Measurements from ENCODE around the gene CDH15. TPM values are rescaled to one million over a fixed set of nuclear protein-coding genes. Genes with fewer than 3 reads are reported as not detected.

Gene CDH15
- total and polyA plus RNA-seq, 2 of the 13 experiments (the other 11 are each of a cell fraction or from before 2014, with no cell fraction given), result 0.74 to 2.2 TPM

- TF ChIP-seq HIC2 (CRISPR knock-in tag; IDR thresholded peaks at IDR 0.05; ENCODE audit: low read depth) (no peak), CHD2 (IDR thresholded peaks at IDR 0.05; ENCODE audit: low read depth, low read length) (no peak), ARNT (IDR thresholded peaks at IDR 0.05) (no peak), ZFP82 (CRISPR knock-in tag; IDR thresholded peaks at IDR 0.05; ENCODE audit: borderline replicate concordance) (no peak), ZSCAN20 (CRISPR knock-in tag; IDR thresholded peaks at IDR 0.05; ENCODE audit: borderline replicate concordance) (peak; percentile 92; the same call in 1 of the 2 replicates), WIZ (CRISPR knock-in tag; IDR thresholded peaks at IDR 0.05) (no peak), ZFP36L1 (CRISPR knock-in tag; IDR thresholded peaks at IDR 0.05) (peak; percentile 83; the same call in 1 of the 2 replicates), TSC22D2 (CRISPR knock-in tag; IDR thresholded peaks at IDR 0.05; ENCODE audit: borderline replicate concordance) (no peak), ZBTB26 (CRISPR knock-in tag; IDR thresholded peaks at IDR 0.05; ENCODE audit: borderline replicate concordance) (peak; percentile 86), ZSCAN30 (CRISPR knock-in tag; IDR thresholded peaks at IDR 0.05) (no peak), TBX3 (IDR thresholded peaks at IDR 0.05; ENCODE audit: borderline replicate concordance) (no peak), SETDB1 (CRISPR knock-in tag; IDR thresholded peaks at IDR 0.05; ENCODE audit: borderline replicate concordance) (no peak), SIX4 (CRISPR knock-in tag; IDR thresholded peaks at IDR 0.05) (peak; percentile 25; the same call in 1 of the 2 replicates), TRIM24 (CRISPR knock-in tag; IDR thresholded peaks at IDR 0.05) (no peak), ZC3H4 (CRISPR knock-in tag; IDR thresholded peaks at IDR 0.05; ENCODE audit: borderline replicate concordance) (no peak; the same call in 1 of the 2 replicates), CBX1 (IDR thresholded peaks at IDR 0.05; ENCODE audit: low read depth) (no peak), ZNF768 (CRISPR knock-in tag; IDR thresholded peaks at IDR 0.05) (peak; percentile 74; the same call in 1 of the 2 replicates), ADNP (CRISPR knock-in tag; IDR thresholded peaks at IDR 0.05) (no peak)
- TF ChIP-seq, protein P1, sequence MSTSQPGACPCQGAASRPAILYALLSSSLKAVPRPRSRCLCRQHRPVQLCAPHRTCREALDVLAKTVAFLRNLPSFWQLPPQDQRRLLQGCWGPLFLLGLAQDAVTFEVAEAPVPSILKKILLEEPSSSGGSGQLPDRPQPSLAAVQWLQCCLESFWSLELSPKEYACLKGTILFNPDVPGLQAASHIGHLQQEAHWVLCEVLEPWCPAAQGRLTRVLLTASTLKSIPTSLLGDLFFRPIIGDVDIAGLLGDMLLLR (CRISPR knock-in tag; IDR thresholded peaks at IDR 0.05), result peak; percentile 85; the same call in 1 of the 2 replicates
- TF ChIP-seq, protein P2, sequence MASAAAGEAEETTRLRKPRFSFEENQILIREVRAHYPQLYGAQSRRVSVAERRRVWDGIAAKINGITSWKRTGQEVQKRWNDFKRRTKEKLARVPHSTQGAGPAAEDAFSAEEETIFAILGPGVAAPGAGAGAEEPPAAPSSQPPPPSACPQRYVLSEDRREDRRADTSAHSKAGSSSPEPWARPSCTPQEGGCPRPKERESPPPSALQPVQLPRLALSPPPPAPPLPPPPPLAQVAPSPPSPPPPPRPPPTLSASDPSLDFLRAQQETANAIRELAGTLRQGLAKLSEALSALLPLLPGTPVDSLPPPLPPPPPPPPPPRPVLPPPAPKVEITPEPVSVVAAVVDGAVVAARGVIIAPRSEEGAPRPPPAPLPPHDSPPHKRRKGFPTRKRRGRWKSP (CRISPR knock-in tag; IDR thresholded peaks at IDR 0.05), result 0 out of 2 replicates have a peak, but pooled peaks have one; percentile 61
- TF ChIP-seq, protein P3, sequence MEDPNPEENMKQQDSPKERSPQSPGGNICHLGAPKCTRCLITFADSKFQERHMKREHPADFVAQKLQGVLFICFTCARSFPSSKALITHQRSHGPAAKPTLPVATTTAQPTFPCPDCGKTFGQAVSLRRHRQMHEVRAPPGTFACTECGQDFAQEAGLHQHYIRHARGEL (CRISPR knock-in tag; IDR thresholded peaks at IDR 0.05), result no peak
- TF ChIP-seq, protein P4, sequence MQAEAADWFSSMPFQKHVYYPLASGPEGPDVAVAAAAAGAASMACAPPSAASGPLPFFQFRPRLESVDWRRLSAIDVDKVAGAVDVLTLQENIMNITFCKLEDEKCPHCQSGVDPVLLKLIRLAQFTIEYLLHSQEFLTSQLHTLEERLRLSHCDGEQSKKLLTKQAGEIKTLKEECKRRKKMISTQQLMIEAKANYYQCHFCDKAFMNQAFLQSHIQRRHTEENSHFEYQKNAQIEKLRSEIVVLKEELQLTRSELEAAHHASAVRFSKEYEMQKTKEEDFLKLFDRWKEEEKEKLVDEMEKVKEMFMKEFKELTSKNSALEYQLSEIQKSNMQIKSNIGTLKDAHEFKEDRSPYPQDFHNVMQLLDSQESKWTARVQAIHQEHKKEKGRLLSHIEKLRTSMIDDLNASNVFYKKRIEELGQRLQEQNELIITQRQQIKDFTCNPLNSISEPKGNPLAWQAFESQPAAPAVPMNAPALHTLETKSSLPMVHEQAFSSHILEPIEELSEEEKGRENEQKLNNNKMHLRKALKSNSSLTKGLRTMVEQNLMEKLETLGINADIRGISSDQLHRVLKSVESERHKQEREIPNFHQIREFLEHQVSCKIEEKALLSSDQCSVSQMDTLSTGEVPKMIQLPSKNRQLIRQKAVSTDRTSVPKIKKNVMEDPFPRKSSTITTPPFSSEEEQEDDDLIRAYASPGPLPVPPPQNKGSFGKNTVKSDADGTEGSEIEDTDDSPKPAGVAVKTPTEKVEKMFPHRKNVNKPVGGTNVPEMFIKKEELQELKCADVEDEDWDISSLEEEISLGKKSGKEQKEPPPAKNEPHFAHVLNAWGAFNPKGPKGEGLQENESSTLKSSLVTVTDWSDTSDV (CRISPR knock-in tag; IDR thresholded peaks at IDR 0.05), result no peak; the same call in 1 of the 2 replicates
Observed at GRCh38 chr16:89217388-89218191, 46.0 kb downstream of the CDH15 start, which contains the start of gene ZNF778 (continued).
